ENCODE results near the gene ABCC8. TPM values are rescaled to one million over a fixed set of nuclear protein-coding genes. Genes with fewer than 3 reads are reported as not detected.
A peak's percentile ranks its signal among the peaks of the same experiment; 100 is the strongest.

The ABCC8 gene
- total RNA-seq, 4 donors from 2014 or later = 0.23 to 1.9 (median 0.62) TPM; not detected in 1

- TF ChIP-seq POLR2AphosphoS5 (IDR thresholded peaks at IDR 0.05) (no peak), POLR2A (IDR thresholded peaks at IDR 0.05) (no peak), EP300 (IDR thresholded peaks at IDR 0.05) (no peak)
- TF ChIP-seq, protein P1, sequence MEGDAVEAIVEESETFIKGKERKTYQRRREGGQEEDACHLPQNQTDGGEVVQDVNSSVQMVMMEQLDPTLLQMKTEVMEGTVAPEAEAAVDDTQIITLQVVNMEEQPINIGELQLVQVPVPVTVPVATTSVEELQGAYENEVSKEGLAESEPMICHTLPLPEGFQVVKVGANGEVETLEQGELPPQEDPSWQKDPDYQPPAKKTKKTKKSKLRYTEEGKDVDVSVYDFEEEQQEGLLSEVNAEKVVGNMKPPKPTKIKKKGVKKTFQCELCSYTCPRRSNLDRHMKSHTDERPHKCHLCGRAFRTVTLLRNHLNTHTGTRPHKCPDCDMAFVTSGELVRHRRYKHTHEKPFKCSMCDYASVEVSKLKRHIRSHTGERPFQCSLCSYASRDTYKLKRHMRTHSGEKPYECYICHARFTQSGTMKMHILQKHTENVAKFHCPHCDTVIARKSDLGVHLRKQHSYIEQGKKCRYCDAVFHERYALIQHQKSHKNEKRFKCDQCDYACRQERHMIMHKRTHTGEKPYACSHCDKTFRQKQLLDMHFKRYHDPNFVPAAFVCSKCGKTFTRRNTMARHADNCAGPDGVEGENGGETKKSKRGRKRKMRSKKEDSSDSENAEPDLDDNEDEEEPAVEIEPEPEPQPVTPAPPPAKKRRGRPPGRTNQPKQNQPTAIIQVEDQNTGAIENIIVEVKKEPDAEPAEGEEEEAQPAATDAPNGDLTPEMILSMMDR (IDR thresholded peaks at IDR 0.05) = no peak
- Histone ChIP-seq H3K9me3 (no peaks in the 10 kb centered on the region), H3K27ac (no peak overlapping the region), H3K4me3 (no peak overlapping the region), H3K4me1 (peaks cover 0 to 15% (median 6%) of the 10 kb centered on the region in 3 donors), H3K27me3 (no peaks in the 10 kb centered on the region), H3K36me3 (no peaks in the 10 kb centered on the region)
- whole genome bisulfite sequencing, 2 donors (ENCODE audit: low coverage in 1 of 2) = 88 to 90% methylated on average over 2 to 3 of the region's 6 CpGs
- ATAC-seq = no peak
Measured at GRCh38 chr11:17393472-17393871, 83.2 kb downstream of the ABCC8 start.

- TF ChIP-seq POLR2AphosphoS5 (IDR thresholded peaks at IDR 0.05) (no peak), POLR2A (IDR thresholded peaks at IDR 0.05) (no peak), EP300 (IDR thresholded peaks at IDR 0.05) (no peak)
- TF ChIP-seq, protein P1 (IDR thresholded peaks at IDR 0.05) = no peak
- no peak overlapping the region for H3K27ac ChIP-seq
- no peaks in the 10 kb centered on the region for H3K27me3 ChIP-seq
- 100% methylated on average over 6 of the region's 14 CpGs; no CpG with 5 or more reads in 1 of the 2 donors for WGBS, 2 donors (ENCODE audit: low coverage in 1 of 2)
- H3K4me3 ChIP-seq = no peak overlapping the region
- H3K4me1 ChIP-seq = peaks cover 0 to 17% (median 6%) of the 10 kb centered on the region in 3 donors
- ATAC-seq = no peak
- no peaks in the 10 kb centered on the region for H3K36me3 ChIP-seq
- H3K9me3 ChIP-seq = no peaks in the 10 kb centered on the region
Measured at GRCh38 chr11:17392872-17393271, 83.8 kb downstream of the ABCC8 start.

- TF ChIP-seq POLR2AphosphoS5 (IDR thresholded peaks at IDR 0.05) (no peak), POLR2A (IDR thresholded peaks at IDR 0.05) (no peak), EP300 (IDR thresholded peaks at IDR 0.05) (no peak)
- TF ChIP-seq, protein P1 (IDR thresholded peaks at IDR 0.05) = no peak
- no peak overlapping the region for H3K27ac ChIP-seq
- peaks cover 0 to 20% (median 6%) of the 10 kb centered on the region in 3 donors for H3K4me1 ChIP-seq
- no peaks in the 10 kb centered on the region for H3K27me3 ChIP-seq
- no peak overlapping the region for H3K4me3 ChIP-seq
- WGBS, 2 donors (ENCODE audit: low coverage in 1 of 2) = 86 to 100% methylated on average over 1 to 2 of the region's 3 CpGs
- H3K36me3 ChIP-seq = no peaks in the 10 kb centered on the region
- no peaks in the 10 kb centered on the region for H3K9me3 ChIP-seq
- ATAC-seq = no peak
Measured at GRCh38 chr11:17391493-17392355, 84.9 kb downstream of the ABCC8 start.

GRCh38 chr11:17389957-17390649, 86.5 kb downstream of the ABCC8 start:
- WGBS, 2 donors (ENCODE audit: low coverage in 1 of 2) = 14 to 57% methylated on average over 2 to 5 of the region's 10 CpGs
- Histone ChIP-seq H3K27ac (no peak overlapping the region), H3K4me1 (peaks cover 0 to 35% (median 10%) of the 10 kb centered on the region in 3 donors), H3K27me3 (no peaks in the 10 kb centered on the region), H3K9me3 (no peaks in the 10 kb centered on the region), H3K36me3 (no peaks in the 10 kb centered on the region), H3K4me3 (no peak overlapping the region)
- TF ChIP-seq POLR2A (IDR thresholded peaks at IDR 0.05) (no peak), POLR2AphosphoS5 (IDR thresholded peaks at IDR 0.05) (no peak), EP300 (IDR thresholded peaks at IDR 0.05) (no peak)
- ATAC-seq = no peak

DNA sequence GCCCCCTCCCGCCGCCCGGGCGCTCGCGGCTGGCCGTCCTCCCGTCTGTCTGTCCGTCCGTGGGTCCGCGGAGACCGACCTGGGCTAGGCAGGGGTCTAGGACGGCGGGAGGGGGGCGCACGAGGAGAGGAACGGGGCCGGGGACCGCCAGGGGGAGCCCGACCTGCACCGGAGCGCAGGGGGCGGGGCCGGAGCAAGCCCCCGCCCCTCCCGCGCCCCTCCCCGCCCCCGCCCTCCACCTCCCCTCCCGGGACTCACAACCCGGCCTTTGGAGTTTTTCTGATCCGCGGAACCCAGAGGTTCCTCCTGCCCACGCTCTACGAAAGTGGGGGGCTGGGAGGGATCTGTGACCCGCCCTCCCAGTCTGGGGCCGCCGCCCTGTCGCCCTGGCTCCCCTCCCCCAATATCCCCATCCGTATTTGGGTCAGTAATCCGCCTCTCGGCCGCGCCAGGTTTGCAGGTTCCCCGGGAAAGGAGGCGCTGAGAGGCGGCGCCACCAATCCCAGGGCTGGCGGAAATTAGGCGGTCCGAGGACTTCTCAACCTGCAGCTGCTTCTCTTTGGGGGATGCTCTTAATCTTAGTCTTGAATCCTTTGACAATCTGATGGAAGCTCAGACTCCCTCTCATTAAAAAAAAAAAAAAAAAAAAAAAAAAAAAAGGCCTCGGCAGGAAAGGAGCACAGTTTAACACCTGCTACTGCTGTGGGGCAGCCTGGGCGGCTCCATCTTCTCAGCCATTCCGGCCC, 87.3 kb downstream of the ABCC8 start:
- TF ChIP-seq, protein P1 (IDR thresholded peaks at IDR 0.05) = peak in 3 of 4 experiments; percentile 53 to 90 (median 57)
- TF ChIP-seq EP300 (IDR thresholded peaks at IDR 0.05) = no peak
- TF ChIP-seq POLR2A (IDR thresholded peaks at IDR 0.05) = no peak
- TF ChIP-seq POLR2AphosphoS5 (IDR thresholded peaks at IDR 0.05) = no peak
- no peaks in the 10 kb centered on the region for H3K36me3 ChIP-seq
- H3K4me1 ChIP-seq = peaks cover 0 to 35% (median 10%) of the 10 kb centered on the region in 3 donors
- peak overlapping the region in 3 of 4 donors; percentile 59 to 72 (median 63) for H3K27ac ChIP-seq
- 18 to 25% methylated on average over 3 to 5 of the region's 55 CpGs for WGBS, 2 donors (ENCODE audit: low coverage in 1 of 2)
- peak overlapping the region; percentile 50 to 62 for H3K4me3 ChIP-seq
- H3K9me3 ChIP-seq = no peaks in the 10 kb centered on the region
- peak; percentile 78 for ATAC-seq
- no peaks in the 10 kb centered on the region for H3K27me3 ChIP-seq
